GM19328 (cell line): ENCODE data around the gene EIF2AK3.
"Not testable (repeated sequence)": the region's sequence is repeated elsewhere in the genome, so short reads cannot be mapped to it uniquely, and the experiment has no call there.

Source experiments
- ATAC-seq: cut with Tn5 transposase; IDR thresholded peaks from one replicate; pipeline ENCODE4 v1.9.1; 2021; ENCODE audit warnings: mild to moderate bottlenecking, moderate library complexity; ENCODE audit not compliant: unreplicated experiment

EIF2AK3 gene

DNA sequence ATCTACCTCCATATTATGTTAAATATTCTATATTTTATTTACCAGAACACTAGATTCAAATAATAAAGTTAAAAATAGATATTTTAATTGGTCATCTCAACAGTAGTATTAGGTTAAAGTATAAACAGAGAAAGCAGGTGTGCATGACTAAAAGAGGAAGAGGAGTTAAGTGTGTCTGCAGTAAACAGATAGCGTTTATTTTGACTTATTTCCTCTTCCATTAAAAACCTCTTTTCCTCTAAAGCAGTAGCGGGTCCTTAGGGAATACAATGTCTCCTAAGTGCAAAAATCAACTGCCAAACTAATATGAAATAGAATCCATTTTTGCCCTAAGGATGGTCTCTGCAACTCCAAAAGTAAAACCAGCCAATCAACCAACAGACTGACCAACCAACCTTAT is 27.7 kb downstream of the EIF2AK3 start:
- ATAC-seq = no peak

DNA sequence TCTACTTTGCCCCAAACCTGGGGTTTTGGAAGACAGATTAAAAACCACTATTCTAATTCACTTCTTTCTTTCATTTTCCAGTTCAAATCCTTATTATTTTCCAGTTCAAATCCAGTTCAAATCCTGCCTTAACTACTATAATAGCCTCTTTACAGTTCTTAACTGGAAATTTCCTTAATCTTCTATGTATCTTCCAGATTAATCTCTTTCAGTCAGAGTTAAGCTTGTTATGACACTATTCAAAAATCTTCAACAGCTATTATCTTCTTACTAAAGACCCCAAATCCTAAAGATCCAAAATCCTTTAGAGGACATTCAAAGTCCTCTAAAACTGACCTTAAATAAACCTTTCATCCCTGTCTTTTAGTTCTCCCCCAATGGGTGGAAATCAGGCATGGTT is 30.1 kb downstream of the EIF2AK3 start:
- no peak for ATAC-seq

GRCh38 chr2:88596141-88596830 is 31.0 kb downstream of the EIF2AK3 start:
- ATAC-seq = no peak

DNA sequence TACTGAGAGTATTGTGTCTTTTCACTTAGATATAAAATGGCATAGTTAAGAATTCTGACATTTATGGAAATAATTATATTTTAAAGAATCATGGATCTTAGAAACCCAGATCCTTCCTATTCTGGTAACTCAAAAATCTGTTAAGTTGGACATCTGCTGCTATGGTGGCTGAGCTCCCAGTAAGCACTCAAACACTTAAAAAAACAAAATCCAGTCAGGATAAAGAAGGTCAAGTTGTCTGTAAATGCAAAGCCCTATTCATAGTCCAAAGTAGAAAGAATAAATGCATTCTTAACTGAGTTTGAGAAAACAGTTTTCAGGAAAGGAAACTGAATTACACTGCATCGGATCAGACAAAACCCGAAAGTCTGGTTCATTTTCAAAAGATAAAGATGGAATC is 35.6 kb downstream of the EIF2AK3 start:
- ATAC-seq = no peak

- peak; percentile 72 for ATAC-seq
These were observed 36.2 kb downstream of the EIF2AK3 start for GRCh38 chr2:88590998-88591613.

DNA sequence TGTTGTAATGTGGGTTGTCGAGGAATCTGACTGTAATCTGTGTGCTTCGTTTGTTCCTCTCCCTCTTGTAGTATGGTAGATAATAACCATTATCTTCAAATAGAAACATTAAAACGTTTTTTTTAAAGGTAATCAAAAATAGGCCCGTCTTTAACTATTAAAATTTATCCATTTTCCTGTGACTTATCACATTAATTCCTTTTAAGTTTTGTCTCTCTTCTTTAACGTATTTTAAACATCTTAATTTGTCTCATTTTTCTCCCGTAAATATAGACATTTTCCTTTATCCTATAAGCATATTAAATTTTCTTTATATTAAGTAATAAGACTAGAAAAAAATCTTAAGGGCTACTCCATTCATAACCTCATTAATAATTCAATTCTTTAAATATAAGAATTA is 41.3 kb downstream of the EIF2AK3 start:
- no peak for ATAC-seq

DNA sequence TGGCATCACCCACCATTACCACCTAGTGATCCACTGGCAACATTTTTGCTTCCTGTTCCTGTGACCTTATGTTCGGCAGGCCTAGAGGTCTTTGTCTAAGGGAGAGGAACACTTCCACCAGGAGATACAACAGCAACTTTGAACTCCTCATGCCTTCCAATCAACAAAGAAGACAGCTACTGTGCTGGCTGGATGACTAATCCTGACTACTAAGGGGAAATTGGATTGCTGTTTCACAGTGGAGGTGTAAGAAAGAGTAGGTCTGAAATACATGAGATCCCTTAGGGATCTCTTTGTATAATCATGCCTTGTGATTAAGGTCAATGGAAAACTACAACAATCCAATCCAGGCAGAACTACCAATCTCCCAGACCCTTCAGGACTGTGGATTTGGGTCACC is 45.2 kb downstream of the EIF2AK3 start:
- no peak for ATAC-seq

DNA sequence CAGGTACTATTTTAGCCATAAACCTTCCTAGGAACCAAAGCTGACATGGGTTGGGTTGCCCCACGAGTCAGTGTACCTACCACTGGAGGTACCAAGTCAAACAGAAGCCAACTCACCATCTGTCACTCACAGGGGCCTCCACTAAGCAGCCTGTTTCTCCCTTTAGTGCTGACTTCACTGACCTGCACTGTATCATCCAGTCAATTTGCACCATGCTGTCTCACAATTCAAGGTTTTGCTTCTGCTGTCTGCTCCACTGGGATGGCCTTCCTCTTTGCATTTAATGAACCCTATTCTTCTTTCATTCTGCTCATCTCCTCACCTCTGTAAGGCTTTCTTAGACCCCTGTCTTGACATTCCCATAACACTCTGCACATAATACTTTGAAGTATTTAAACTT is 47.2 kb downstream of the EIF2AK3 start:
- ATAC-seq = no peak

GRCh38 chr2:88575630-88576029 is 51.6 kb downstream of the EIF2AK3 start:
- no peak for ATAC-seq

DNA sequence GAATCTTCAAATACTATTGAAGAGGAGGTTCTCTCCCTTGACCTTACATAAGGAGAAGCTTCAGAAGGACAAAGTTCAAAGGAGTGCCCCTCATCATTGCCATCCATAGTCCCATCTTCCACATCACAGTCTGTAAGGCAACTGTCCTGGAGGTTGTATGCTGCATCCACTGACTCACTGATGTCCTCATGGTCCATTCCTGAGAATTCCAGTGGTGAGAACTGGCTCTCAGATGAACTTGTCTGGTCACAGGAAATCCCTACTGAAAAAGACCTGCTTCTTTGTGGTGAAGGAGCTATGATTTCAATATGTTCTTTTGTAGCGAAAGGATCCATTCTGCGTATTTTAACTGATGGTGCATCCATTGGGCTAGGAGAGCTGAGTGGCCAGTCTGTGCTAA is 52.2 kb downstream of the EIF2AK3 start:
- no peak for ATAC-seq

- peak; percentile 85 for ATAC-seq
These were observed 52.8 kb downstream of the EIF2AK3 start for GRCh38 chr2:88574445-88574844.

- no peak for ATAC-seq
These were observed 59.1 kb downstream of the EIF2AK3 start for GRCh38 chr2:88568179-88568578.

GRCh38 chr2:88564402-88564801 is 62.9 kb downstream of the EIF2AK3 start:
- no peak for ATAC-seq

- ATAC-seq = no peak
These were observed 64.1 kb downstream of the EIF2AK3 start for GRCh38 chr2:88563129-88563528.

DNA sequence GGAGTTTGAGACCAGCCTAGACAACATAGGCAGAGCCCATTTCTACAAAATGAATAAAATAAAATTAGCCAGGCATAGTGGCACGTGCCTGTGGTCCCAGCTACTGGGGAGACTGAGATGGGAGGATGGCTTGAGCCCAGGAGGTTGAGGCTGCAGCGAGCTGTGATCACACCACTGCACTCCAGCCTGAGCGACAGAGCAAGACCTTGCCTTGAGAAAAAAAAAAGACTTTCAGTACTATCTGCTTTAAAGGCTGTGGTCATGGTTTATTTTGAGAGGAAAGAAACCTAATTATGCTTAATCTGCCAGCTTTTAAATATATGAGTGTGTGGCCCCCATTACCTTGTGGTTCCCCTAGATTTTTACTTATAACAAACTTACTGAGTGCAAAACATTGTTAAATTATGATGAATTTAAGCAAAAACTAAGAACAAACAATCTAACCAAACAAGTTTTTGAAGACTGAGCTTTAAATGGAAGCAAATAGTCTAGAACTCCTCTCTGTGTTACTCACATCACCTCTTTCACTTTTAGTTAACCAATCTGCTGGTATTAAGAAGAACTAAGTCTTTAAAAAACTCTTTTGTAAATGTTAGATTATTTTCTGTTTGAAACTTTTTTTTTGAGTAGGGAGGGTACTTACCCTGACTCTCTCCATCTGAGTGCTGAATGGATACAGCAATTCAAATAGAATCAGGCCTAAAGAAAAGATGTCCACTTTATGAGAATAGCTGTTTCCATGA is 65.4 kb downstream of the EIF2AK3 start:
- peak; percentile 75 for ATAC-seq

DNA sequence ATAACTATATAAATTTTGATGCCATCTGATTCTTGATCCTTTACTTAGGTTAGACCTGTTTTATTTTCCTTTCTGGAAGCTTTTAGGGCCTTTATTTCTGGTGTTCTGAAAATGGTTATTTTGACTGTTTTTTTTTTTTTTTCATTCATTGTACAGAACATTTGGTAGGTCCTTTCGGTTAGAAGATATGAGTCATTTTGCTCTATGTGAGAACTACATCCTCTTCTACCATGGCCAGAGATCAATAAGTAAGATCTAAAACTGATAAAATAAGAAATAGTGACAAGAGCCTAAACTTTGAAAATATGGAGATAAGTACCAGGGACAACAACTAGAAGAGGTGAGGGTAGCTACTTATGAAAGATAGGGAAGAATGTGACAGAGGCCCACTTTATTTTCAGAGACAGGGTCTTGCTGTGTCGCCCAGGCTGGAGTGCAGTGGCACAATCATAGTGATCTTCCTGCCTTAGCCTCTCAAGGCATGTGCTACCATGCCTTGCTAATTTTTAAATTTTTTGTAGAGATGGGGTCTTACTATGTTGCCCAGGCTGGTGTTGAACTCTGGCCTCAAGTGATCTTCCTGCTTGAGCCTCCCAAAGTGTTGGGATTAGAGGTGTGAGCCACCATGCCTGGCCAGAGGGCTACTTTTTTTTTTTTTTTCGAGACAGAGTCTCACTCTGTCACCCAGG is 66.5 kb downstream of the EIF2AK3 start:
- ATAC-seq = no peak

- no peak for ATAC-seq
These were observed 70.0 kb downstream of the EIF2AK3 start for GRCh38 chr2:88557290-88557689.

- no peak for ATAC-seq
These were observed 71.2 kb downstream of the EIF2AK3 start for GRCh38 chr2:88556026-88556425.

GRCh38 chr2:88554189-88554588 is 73.1 kb downstream of the EIF2AK3 start:
- no peak for ATAC-seq

GRCh38 chr2:88549616-88550292 is 77.5 kb downstream of the EIF2AK3 start:
- ATAC-seq = no peak

DNA sequence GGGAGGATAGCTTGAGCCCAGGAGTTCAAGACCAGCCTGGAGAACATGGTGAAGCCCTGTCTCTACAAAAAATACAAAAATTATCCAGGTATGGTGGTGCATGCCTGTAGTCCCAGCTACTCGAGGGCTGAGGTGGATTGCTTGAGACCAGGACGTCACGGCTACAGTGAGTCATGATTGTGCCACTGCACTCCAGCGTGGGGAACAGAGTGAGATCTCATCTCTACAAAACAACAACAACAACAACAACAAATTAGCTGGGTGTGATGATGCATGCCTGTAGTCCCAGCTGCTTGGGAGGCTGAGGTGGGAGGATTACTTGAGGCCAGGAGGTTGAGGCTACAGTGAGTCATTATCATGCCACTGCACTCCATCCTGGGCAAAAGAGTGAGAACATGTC is 81.0 kb downstream of the EIF2AK3 start:
- ATAC-seq = not testable (repeated sequence)
